ENCODE measurements around the gene SMYD3.

- TF ChIP-seq POLR2A (IDR thresholded peaks at IDR 0.05) (no peak), CTCF (IDR thresholded peaks at IDR 0.05) (no peak)
Measured at GRCh38 chr1:245988393-245989078, 518.5 kb downstream of the SMYD3 start.
